Thyroid gland (tissue), 4 donors: Measurements from ENCODE around the gene SP4. TPM values are rescaled to one million over a fixed set of nuclear protein-coding genes. Genes with fewer than 3 reads are reported as not detected.

ENCODE experiments used
- DNase-seq, 2 donors: peaks; one replicate each; pipeline ENCODE4 v3.0.0-alpha.2; 2019
- H3K27ac ChIP-seq, 3 donors: fragments of 200-600 bp; sonication (generic); 1 replicate in 2 of 3; 2 replicates in 1 of 3; pipeline ENCODE4 v1.5.1; 2016 to 2019; ENCODE audit warnings: mild to moderate bottlenecking in 1 of 3, moderate library complexity in 1 of 3
- H3K27me3 ChIP-seq: fragments of 200-600 bp; sonication (generic); one replicate; pipeline ENCODE4 v1.5.1; 2019
- H3K36me3 ChIP-seq, 2 donors: fragments of 200-600 bp; sonication (generic); one replicate each; pipeline ENCODE4 v1.5.1; 2016 to 2019
- H3K4me1 ChIP-seq, 2 donors: fragments of 200-600 bp; sonication (generic); one replicate each; pipeline ENCODE4 v1.5.1; 2017 to 2019
- H3K4me3 ChIP-seq, 3 donors: fragments of 200-600 bp; sonication (generic); replicated peaks in 1 of 3; 1 replicate in 2 of 3; 2 replicates in 1 of 3; pipeline ENCODE4 v1.5.1; 2016; ENCODE audit warnings: mild to moderate bottlenecking in 1 of 3
- H3K9me3 ChIP-seq: fragments of 200-600 bp; sonication (generic); one replicate; pipeline ENCODE4 v1.5.1; 2017
- POLR2A ChIP-seq, 2 donors: fragments of 450-650 bp; IDR thresholded peaks; one replicate each; pipeline ENCODE4 v1.6.1; 2017; ENCODE audit warnings: antibody characterized with exemption in 2 of 2, mild to moderate bottlenecking in 2 of 2, moderate library complexity in 1 of 2
- WGBS, 2 donors: methylation state at CpG; one replicate each; pipeline ENCODE4 v1.1.5; 2017; 5-methylcytosine and 5-hydroxymethylcytosine counted together
- intact Hi-C: fragments of 100-400 bp; cut with DNase I; formaldehyde crosslinking; loops from one replicate; pipeline ENCODE4 v1.15.1; 2023
- microRNA counts, 2 donors: library from miRNA; unstranded; fragments of <30 nt; microRNA quantifications; one replicate each; lab custom pipeline; 2016 to 2017
- microRNA-seq: library from miRNA; unstranded; fragments of <30 nt; microRNA quantifications from one replicate; pipeline ENCODE4, GENCODE V29; 2016
- small RNA-seq: library from RNA; depleted of rRNA; stranded (forward); fragments of <200 nt; gene quantifications from one replicate; pipeline ENCODE3, GENCODE V24; 2016
- total RNA-seq, 4 donors: library from RNA; depleted of rRNA; stranded (reverse); fragments of >200 nt; gene quantifications; one replicate each; pipeline ENCODE4 v1.2.3, GENCODE V29; 2016
- TF ChIP-seq, protein P1 (sequence below), 6 experiments: fragments of 200-600 bp in 3 of 6; fragments of 450-650 bp in 3 of 6; sonication (generic) in 3 of 6; IDR thresholded peaks; one replicate each; pipeline ENCODE4 v1.5.1; 2016 to 2019; ENCODE audit warnings: antibody characterized with exemption in 6 of 6, mild to moderate bottlenecking in 2 of 6, inconsistent platforms in 1 of 6, moderate library complexity in 1 of 6

Gene SP4
- total RNA-seq, 4 donors from 2014 or later, result 16.9 to 33.8 (median 23.9) TPM

DNA sequence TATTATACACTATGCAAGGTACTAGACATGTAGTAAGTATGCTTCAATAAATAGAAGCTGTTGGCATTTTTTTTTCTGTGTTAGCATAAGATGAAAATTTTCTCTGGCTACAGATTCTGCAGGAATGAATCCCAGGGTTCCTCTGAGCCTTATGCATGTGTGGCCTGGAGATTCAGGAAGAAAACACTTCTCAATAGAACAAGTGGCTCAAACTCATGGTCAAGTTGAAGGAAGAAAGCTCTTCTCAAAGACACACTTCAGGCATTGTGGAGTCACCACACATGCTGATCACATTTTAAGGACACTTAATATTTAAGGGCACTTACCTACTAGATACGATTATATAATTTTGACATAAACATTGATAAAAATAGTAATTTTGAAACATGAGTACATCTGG is 134.5 kb downstream of the SP4 start:
- intact Hi-C loops, result no loop called here
- Histone ChIP-seq H3K4me1 (peaks cover 0 to 4% of the 10 kb centered on the region in 2 donors), H3K27me3 (no peaks in the 10 kb centered on the region), H3K36me3 (no peaks in the 10 kb centered on the region), H3K9me3 (no peaks in the 10 kb centered on the region), H3K4me3 (no peak overlapping the region), H3K27ac (no peak overlapping the region)
- 53 to 57% methylated on average over 1 of the region's 1 CpG for WGBS, 2 donors
- TF ChIP-seq POLR2A (IDR thresholded peaks at IDR 0.05), result no peak
- TF ChIP-seq, protein P1, sequence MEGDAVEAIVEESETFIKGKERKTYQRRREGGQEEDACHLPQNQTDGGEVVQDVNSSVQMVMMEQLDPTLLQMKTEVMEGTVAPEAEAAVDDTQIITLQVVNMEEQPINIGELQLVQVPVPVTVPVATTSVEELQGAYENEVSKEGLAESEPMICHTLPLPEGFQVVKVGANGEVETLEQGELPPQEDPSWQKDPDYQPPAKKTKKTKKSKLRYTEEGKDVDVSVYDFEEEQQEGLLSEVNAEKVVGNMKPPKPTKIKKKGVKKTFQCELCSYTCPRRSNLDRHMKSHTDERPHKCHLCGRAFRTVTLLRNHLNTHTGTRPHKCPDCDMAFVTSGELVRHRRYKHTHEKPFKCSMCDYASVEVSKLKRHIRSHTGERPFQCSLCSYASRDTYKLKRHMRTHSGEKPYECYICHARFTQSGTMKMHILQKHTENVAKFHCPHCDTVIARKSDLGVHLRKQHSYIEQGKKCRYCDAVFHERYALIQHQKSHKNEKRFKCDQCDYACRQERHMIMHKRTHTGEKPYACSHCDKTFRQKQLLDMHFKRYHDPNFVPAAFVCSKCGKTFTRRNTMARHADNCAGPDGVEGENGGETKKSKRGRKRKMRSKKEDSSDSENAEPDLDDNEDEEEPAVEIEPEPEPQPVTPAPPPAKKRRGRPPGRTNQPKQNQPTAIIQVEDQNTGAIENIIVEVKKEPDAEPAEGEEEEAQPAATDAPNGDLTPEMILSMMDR (IDR thresholded peaks at IDR 0.05), result no peak
- no peak for DNase-seq

MicroRNA genes within 50 kb of the gene (microRNA counts, 767-probe panel; counts per million panel counts)
- 0 counts per million in 2 donors for microRNA hsa-miR-1183 (lab: Ali Mortazavi, UCI)

Small RNAs within 50 kb of the gene (microRNA-seq; reads per million reads assigned to microRNA genes)
- gene MIR1183, result not detected

Small RNAs within 50 kb of the gene (small RNA-seq; reads per million reads assigned to genes)
- gene MIR1183, result not detected
- not detected for gene RNU1-15P

Other genes starting within 250 kb of the SP4 start
- gene DNAH11, start 115.0 kb downstream of the SP4 start, total RNA-seq, result 10 to 100 TPM in 2 of 4 donors, 1 to 10 TPM in 2; 3.9 to 29.9 (median 10.9) TPM